AG04449 (cell line): ENCODE data around the gene APOA4.
A peak's percentile ranks its signal among the peaks of the same experiment; 100 is the strongest.

ENCODE experiments used
- CTCF ChIA-PET: fragments of 350-600 bp; formaldehyde crosslinking; extraction: SDS; loops from one replicate; lab custom pipeline; 2021; ENCODE audit warnings: antibody characterized with exemption; lab: Yijun Ruan, JAX
- POLR2A ChIA-PET: fragments of 400-600, 350-600 bp; formaldehyde crosslinking; extraction: SDS; loops from one replicate; lab custom pipeline; 2020; ENCODE audit warnings: antibody characterized with exemption, inconsistent platforms; lab: Yijun Ruan, JAX
- DNase-seq: peaks from one replicate; pipeline ENCODE4 v3.0.0-alpha.2; 2010; ENCODE audit warnings: low read depth, low spot score
- H3K4me3 ChIP-seq: 2 replicates; pipeline ENCODE4 v1.5.1; 2011; ENCODE audit warnings: low read depth, mild to moderate bottlenecking, control low read depth, low read length
- TF ChIP-seq, protein P1 (sequence below): IDR thresholded peaks from one replicate; pipeline ENCODE4 v1.5.1; 2011; ENCODE audit warnings: mild to moderate bottlenecking, moderate library complexity, low read length, control low read depth, inconsistent platforms; ENCODE audit not compliant: insufficient read depth; ENCODE audit errors: missing control alignments

The APOA4 gene

GRCh38 chr11:116853461-116854073, 30.5 kb upstream of the APOA4 start:
- ChIA-PET POLR2A (interaction anchor here (0.7 to 1.5 kb wide), 9 partner anchors 10 to 244 kb away, joined by 3 to 7 read pairs (median 4); partner anchors contain the start of gene SIK3), CTCF (interaction anchor here (0.9 to 7.5 kb wide), 9 partner anchors 9 to 253 kb away, joined by 3 to 67 read pairs (median 6); partner anchors contain the start of genes APOA1 and APOA5)
- TF ChIP-seq, protein P1, sequence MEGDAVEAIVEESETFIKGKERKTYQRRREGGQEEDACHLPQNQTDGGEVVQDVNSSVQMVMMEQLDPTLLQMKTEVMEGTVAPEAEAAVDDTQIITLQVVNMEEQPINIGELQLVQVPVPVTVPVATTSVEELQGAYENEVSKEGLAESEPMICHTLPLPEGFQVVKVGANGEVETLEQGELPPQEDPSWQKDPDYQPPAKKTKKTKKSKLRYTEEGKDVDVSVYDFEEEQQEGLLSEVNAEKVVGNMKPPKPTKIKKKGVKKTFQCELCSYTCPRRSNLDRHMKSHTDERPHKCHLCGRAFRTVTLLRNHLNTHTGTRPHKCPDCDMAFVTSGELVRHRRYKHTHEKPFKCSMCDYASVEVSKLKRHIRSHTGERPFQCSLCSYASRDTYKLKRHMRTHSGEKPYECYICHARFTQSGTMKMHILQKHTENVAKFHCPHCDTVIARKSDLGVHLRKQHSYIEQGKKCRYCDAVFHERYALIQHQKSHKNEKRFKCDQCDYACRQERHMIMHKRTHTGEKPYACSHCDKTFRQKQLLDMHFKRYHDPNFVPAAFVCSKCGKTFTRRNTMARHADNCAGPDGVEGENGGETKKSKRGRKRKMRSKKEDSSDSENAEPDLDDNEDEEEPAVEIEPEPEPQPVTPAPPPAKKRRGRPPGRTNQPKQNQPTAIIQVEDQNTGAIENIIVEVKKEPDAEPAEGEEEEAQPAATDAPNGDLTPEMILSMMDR, result no peak
- no peak overlapping the region for H3K4me3 ChIP-seq
- peak; percentile 80 for DNase-seq

DNA sequence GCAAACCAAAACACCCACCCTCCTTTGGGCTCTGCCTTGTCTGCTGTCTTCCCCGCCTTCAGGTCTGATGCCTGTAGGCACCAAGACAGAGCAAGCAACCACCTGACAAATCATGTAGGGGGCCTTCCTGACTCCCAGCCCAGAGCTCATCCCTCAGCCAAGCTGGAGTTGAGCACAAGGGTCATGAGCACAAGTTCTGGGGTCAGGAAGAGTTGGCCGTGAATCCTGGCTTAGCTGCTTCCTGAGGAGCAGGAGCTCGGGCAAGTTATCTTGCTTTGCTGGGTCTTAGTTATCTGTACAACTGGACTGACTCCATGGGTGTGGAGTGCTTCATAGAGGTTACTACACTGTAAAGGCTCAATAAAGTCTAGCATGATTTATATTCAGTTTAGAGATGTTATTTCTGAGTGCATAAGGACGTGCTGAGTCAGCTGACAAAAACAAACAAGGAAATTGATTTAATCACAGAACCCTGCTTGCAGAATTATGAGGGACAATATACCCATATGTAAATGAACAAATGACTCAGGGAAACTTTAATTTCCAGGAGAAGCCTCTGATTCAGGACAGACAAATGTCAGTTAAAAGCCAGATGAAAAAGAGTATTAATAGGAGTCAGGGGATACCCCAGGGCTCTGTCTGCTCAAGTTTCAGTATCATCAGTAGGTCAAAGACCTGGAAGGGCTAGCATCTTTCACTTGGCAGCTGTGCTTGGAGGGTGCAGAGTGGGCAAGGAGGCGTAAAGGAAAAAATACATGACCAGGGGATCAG, 29.3 kb upstream of the APOA4 start:
- H3K4me3 ChIP-seq, result no peak overlapping the region
- DNase-seq, result no peak
- ChIA-PET POLR2A (interaction anchor here (0.9 to 1.0 kb wide), 2 partner anchors 22 to 108 kb away, joined by 3 to 4 read pairs; no protein-coding TSS in a partner anchor), CTCF (interaction anchor here (1.1 to 7.5 kb wide), 9 partner anchors 14 to 375 kb away, joined by 4 to 67 read pairs (median 6); partner anchors contain the start of genes APOA1, APOA5 and SIK3)
- TF ChIP-seq, protein P1, result no peak

GRCh38 chr11:116851626-116852025, 28.5 kb upstream of the APOA4 start:
- CTCF ChIA-PET, result interaction anchor here (1.0 to 7.5 kb wide), 9 partner anchors 12 to 376 kb away, joined by 3 to 67 read pairs (median 5); partner anchors contain the start of genes APOA1, APOA5 and SIK3
- no peak overlapping the region for H3K4me3 ChIP-seq
- TF ChIP-seq, protein P1, result no peak
- no peak for DNase-seq
- POLR2A ChIA-PET, result no interaction called here

- TF ChIP-seq, protein P1, result no peak
- no peak for DNase-seq
- H3K4me3 ChIP-seq, result no peak overlapping the region
- ChIA-PET CTCF (interaction anchor here (1.1 to 7.5 kb wide), 3 partner anchors 10 to 58 kb away, joined by 5 to 67 read pairs (median 8); partner anchors contain the start of genes APOA1 and APOA5), POLR2A (no interaction called here)
These were observed 26.4 kb upstream of the APOA4 start for GRCh38 chr11:116849486-116849885.

DNA sequence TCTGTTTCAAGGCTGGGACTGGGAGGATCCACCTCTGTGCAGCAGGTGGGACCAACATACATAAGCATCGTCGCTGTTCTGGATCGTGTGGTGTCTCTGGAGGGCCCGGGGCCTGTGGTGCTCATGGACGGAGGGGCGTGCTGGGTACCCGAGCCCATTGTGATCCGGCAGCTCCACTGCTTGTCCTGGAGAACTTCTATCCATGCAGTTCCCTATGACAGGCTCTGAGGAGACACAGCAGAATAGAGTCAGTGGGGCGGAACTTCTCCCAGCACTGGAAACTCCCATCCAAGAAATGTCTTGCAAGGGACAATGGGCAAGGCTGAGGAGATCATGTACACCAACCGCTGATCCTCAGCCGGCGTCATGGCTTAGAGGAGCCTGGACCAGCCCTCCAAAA, 26.0 kb upstream of the APOA4 start:
- ChIA-PET CTCF (interaction anchor here (1.1 to 7.5 kb wide), 4 partner anchors 9 to 58 kb away, joined by 5 to 67 read pairs (median 9); partner anchors contain the start of genes APOA1 and APOA5), POLR2A (no interaction called here)
- TF ChIP-seq, protein P1, result no peak
- H3K4me3 ChIP-seq, result no peak overlapping the region
- no peak for DNase-seq
